SKM-1 treated with dmso at 0.1 percent for 144 hours (cell line): Measurements from ENCODE around the gene CPED1.
"Not testable (repeated sequence)": the region's sequence is repeated elsewhere in the genome, so short reads cannot be mapped to it uniquely, and the experiment has no call there.

Source experiments
- DNase-seq: peaks from one replicate; lab custom pipeline; 2025; ENCODE audit not compliant: unreplicated experiment; lab: John Stamatoyannopoulos, UW

CPED1 gene

GRCh38 chr7:121307021-121307574 lies 318.6 kb downstream of the CPED1 start:
- no peak for DNase-seq

GRCh38 chr7:121313220-121313792 lies 324.8 kb downstream of the CPED1 start:
- no peak for DNase-seq

GRCh38 chr7:121313793-121314676 lies 325.5 kb downstream of the CPED1 start:
- DNase-seq = no peak

DNA sequence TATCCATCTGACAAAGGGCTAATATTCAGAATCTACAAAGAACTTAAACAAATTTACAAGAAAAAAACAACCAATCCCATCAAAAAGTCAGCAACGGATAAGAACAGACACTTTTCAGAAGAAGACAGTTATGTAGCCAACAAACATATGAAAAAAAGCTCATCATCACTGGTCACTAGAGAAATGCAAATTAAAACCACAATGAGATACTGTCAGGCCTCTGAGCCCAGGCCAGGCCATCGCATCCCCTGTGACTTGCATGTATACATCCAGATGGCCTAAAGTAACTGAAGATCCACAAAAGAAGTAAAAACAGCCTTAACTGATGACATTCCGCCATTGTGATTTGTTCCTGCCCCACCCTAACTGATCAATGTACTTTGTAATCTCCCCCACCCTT lies 326.7 kb downstream of the CPED1 start:
- not testable (repeated sequence) for DNase-seq

DNA sequence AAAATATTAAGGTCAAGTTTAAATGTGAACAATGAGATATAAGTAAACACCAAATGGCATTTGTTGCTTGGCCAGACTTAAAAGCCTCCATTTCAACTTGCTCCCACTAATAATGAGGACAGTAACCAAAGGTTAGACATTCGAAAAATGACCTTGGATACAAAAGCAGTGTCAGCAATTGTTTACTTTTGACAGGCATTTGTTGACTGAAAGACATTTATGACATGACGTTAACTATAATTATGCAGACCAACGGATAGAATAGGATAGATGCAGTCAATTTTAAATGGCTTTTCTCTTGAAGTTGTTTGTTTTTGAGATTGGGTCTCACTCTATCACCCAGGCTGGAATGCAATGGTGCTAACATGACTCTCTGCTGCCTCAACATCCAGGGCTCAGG lies 333.9 kb downstream of the CPED1 start:
- no peak for DNase-seq

GRCh38 chr7:121323515-121324302 lies 335.2 kb downstream of the CPED1 start:
- no peak for DNase-seq

DNA sequence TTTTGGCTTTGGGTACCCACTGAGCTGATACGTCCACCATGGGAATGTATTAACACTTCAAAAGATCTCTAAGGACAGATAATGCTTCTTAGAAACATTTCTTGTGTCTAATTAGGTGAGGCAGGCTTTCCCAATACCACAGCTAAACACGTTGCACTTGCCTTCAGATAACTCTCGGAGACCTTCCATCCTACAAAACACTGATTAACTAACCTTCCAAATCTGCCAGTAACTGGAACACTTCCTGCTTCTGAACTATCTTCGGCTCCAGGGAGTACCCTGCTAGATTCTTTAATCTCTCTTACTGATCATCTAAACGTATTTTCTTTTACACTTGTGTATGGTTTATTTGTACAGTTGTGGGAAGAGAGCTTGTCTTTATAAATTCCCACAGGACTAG lies 339.2 kb downstream of the CPED1 start:
- no peak for DNase-seq

DNA sequence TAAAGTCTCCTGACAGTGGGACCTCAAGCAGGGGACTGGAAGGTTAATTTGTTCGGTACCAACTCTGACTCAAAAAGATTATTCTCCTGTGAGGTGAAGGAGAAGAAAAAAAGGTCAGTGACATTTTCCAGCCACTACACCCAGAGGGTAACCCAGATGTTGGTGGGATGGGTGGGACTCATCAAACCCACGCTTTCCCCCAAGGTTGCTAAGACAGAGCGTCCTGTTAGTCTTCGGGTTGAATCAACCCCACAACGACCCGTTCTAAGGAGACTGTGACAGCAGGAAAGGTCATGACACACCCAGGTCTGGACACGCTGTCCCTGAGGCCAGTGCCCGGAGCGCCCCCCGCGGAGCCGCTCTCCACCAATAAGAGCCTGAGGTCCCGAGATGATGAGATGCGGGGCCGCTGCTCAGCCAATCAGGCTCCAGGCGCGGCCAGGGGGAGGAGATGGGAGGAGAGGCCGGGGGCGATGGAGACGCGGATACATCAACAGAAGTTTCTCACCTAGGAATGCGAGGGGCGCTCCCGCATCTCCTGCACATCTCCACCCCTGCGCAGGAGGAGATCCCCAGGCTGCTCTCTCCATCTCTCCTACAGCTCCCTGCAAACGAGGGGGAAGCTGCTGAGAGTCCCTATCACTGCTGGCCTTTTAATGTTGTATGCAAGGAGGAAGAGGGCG lies 340.1 kb downstream of the CPED1 start, which contains the start of gene WNT16:
WNT16 (plus strand) TSS at position 493 of the 683 bp plus-strand sequence. CDS start 293 bp downstream, outside the sequence.
- no peak for DNase-seq

DNA sequence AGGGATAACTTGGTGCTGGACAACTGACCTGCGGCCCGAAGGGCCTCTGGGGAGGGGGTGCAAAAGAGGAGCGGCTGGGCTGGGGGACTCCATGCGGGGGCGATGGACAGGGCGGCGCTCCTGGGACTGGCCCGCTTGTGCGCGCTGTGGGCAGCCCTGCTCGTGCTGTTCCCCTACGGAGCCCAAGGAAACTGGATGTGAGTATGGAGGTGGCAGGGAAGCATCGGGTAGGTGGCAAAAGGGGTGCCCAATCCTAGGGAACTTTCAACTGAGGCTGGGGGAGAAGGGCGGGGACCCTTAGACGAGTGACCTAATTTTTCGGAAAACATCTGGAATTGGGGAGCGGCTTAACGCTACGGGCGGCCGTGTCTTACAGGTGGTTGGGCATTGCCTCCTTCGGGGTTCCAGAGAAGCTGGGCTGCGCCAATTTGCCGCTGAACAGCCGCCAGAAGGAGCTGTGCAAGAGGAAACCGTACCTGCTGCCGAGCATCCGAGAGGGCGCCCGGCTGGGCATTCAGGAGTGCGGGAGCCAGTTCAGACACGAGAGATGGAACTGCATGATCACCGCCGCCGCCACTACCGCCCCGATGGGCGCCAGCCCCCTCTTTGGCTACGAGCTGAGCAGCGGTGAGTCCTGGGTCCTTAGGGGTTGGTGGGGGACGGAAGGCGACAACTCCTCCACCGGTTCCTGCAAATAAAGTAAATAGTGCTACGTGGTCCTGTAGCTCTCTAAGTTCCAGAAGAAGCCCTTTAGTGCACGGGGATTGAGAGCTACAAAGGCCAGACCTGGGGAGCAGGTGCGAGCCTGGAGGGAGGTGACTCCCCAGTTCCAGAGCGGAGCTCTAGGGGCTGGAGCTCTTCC lies 340.9 kb downstream of the CPED1 start:
- no peak for DNase-seq

DNA sequence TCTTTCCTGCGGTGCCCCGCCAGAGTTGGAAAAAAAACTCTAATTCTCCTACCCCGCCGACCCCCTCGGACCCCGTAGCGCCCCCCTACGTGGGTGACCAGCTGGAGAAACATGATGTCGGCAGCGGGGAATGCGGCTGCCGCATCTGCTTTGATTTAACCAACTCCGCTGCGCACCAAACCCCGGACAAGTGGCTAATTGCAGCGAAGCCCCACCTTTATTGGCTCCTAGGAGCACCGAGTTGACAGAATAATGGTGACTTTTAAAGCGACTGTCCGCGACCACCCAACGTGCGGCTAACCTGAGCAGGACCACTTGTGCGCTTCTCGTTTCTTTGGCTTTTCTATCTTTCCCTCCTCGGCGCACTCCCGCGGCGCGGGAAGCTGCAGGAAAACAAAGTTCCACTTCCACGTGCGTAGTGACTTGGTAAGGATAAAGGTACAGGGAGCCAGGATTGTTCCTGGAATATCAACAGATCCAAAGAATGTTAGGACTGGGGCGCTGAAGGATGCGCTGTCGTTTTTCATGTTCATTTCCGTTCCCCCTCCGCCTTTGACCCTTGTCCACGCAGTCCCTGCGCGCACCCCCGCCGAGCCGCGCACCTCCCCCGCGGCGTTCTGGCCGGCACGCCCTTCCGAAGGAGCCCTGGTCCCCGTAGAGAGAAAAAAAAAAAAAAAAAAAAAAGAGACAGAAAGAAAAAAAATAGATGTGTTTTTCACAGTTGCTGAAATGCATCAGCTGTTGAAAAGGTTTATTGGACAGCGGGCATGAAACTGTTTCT lies 341.7 kb downstream of the CPED1 start:
- no peak for DNase-seq

DNA sequence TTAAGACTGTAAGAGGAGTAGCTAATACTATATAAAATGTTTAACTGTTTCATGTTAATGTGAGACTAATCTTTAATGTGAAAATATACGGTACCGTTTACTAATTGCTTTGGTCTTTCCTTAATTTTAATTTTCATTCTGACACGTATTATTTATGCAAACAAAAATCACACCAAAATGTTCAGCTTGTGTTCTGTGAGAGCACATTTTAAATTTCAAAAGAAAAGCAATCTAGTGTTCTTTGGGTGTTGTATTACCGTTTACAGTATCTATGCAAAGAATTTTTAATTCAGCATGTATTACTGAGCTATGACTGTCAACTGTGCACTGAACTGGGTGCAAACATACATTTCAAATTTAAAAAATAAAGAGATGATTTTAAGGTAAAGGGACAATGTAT lies 342.5 kb downstream of the CPED1 start:
- no peak for DNase-seq

DNA sequence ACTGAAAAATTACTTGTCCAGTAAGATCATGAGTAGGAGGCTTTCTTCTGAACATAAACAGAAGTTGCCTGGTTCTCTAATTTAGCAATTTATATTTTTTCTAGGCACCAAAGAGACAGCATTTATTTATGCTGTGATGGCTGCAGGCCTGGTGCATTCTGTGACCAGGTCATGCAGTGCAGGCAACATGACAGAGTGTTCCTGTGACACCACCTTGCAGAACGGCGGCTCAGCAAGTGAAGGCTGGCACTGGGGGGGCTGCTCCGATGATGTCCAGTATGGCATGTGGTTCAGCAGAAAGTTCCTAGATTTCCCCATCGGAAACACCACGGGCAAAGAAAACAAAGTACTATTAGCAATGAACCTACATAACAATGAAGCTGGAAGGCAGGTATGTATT lies 343.1 kb downstream of the CPED1 start:
- no peak for DNase-seq

DNA sequence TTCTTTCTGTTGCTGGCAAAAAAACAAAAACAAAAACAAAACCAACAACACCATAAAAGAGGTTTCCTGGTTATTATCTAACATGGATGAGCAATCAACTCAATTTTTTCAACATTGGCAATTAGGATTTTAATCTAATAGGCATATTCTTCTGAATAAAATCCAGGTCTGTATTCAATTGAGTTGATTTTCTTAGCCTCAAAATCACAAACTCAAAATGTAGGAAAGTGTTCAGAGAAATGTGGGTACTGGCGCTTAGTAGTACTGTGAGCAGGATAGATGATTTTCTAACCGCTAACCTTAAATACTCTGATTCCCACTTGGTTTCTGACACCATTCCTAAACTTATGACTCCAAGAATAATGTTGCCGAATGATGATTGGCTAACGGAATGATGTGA lies 345.9 kb downstream of the CPED1 start:
- DNase-seq = no peak

GRCh38 chr7:121334875-121335648 lies 346.6 kb downstream of the CPED1 start:
- DNase-seq = no peak

- DNase-seq = no peak
Observed at GRCh38 chr7:121336579-121336978, 348.1 kb downstream of the CPED1 start.

- no peak for DNase-seq
Observed at GRCh38 chr7:121337398-121337797, 348.9 kb downstream of the CPED1 start.

DNA sequence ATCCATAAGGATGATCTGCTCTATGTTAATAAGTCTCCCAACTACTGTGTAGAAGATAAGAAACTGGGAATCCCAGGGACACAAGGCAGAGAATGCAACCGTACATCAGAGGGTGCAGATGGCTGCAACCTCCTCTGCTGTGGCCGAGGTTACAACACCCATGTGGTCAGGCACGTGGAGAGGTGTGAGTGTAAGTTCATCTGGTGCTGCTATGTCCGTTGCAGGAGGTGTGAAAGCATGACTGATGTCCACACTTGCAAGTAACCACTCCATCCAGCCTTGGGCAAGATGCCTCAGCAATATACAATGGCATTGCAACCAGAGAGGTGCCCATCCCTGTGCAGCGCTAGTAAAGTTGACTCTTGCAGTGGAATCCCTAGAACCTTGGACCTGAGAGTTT lies 350.6 kb downstream of the CPED1 start:
- no peak for DNase-seq

DNA sequence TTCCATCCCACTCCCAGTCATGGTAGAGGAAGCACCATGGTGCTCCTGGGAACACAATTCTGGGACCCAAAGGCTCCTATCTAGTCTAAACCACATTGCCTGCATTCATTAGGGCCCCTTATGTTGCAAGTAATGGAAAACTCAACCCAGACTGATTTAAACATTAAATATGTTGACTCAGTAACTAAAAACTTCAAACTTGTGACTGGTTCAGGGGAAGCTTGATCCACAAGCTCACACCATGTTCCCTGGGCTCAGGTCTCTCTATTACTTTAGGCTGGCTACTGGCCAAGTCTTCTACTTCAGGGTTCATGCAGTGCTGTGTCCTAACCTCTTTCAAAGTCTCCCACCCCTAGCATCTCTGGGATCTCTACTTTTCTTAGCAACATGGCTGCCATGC lies 353.4 kb downstream of the CPED1 start:
- DNase-seq = no peak
